Measurements from ENCODE around the gene RHBDD1. TPM values are rescaled to one million over a fixed set of nuclear protein-coding genes. Genes with fewer than 3 reads are reported as not detected.

RHBDD1 gene
- total RNA-seq, 2 experiments from 2014 or later: 23.4 to 29.5 TPM

DNA sequence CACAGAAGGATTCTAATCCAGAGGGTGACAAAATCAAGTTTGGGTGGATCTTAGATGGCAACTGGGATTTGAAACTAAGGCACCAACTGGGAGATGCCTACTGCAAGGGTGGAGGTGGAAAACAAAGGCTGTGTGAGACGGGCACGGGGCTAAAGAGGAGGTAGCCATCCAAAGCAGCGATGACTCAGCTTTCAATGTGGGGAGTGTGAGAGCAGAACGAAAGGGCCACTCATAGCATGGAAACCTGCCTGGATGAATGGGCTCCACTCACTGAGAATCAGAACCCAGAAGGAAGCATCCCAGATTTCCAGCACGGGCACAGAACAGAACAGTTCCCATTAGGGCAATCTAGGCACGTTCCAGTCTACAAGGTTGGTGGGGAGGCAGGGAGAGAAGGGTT, 168.6 kb downstream of the RHBDD1 start:
- H3K4me3 Mint-ChIP-seq: no peak overlapping the region
- ChIA-PET POLR2A (no interaction called here), CTCF (no interaction called here)
- H3K9me3 Mint-ChIP-seq (ENCODE audit: insufficient read depth): no peaks in the 10 kb centered on the region
- no peak for ATAC-seq
- H3K36me3 Mint-ChIP-seq (ENCODE audit: low read depth): peaks cover 8% of the 10 kb centered on the region
- H3K4me1 Mint-ChIP-seq (ENCODE audit: low read depth): no peaks in the 10 kb centered on the region
- H3K27me3 Mint-ChIP-seq (ENCODE audit: low read depth): no peaks in the 10 kb centered on the region
- no peak overlapping the region for H3K27ac Mint-ChIP-seq
- no peak for DNase-seq

DNA sequence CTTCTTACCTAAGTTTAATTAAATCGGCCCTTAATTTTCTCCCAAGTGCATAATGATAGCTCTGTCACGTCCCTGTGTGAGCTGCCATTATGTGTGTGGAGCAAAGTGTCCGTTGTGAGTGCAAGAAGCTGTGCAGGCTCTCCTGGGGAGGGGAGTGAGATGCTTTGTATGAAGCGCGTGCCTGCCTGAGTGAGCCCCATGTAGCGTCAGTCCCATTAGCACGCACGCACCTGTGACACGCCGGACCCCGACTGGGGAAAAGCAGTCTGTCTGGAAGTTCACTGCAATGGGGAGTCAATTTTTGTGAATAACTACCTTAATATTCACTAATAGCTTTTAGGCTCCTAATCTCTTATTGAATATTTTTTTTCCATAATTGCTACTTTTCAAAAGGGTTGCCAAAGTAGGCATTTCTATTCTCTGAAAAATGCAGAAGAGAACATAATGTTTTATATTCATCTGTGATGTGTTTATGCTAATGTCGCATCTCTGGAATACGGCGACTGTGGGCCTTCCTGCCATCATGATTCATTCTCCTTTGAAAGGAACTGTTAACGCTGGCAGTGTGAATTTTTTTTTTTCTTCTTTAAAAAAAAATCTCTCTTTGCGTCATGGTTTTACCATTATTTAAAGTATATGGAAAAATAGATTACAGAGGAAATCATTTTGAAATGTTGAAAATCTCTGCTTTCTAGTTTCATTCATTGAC, 170.5 kb downstream of the RHBDD1 start:
- Mint-ChIP-seq H3K27me3 (ENCODE audit: low read depth) (no peaks in the 10 kb centered on the region), H3K9me3 (ENCODE audit: insufficient read depth) (no peaks in the 10 kb centered on the region), H3K4me3 (no peak overlapping the region), H3K4me1 (ENCODE audit: low read depth) (no peaks in the 10 kb centered on the region), H3K27ac (no peak overlapping the region), H3K36me3 (ENCODE audit: low read depth) (no peaks in the 10 kb centered on the region)
- ATAC-seq (no peak), DNase-seq (no peak)
- ChIA-PET POLR2A (no interaction called here), CTCF (no interaction called here)

DNA sequence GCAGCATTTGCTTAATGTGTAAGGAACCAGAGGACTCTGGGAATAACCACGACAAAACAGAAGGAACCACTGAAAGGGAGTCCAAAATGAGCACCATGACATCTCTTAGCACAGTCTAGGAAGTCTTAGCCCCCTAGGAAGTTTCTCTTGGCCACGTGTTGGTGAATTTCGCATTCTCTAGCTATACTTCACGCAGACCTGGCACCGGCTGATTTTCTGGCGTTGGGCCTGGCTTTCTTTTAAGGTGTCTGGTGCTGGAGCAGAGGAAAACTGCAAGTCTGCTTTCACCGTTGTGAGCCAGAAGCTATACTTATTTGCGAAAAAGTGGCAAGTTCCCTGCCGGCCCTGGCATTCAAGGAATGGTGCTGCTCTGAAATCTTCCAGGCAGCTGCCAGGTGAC, 171.3 kb downstream of the RHBDD1 start:
- Mint-ChIP-seq H3K4me3 (no peak overlapping the region), H3K27me3 (ENCODE audit: low read depth) (no peaks in the 10 kb centered on the region), H3K9me3 (ENCODE audit: insufficient read depth) (no peaks in the 10 kb centered on the region), H3K27ac (no peak overlapping the region), H3K4me1 (ENCODE audit: low read depth) (no peaks in the 10 kb centered on the region), H3K36me3 (ENCODE audit: low read depth) (no peaks in the 10 kb centered on the region)
- DNase-seq: no peak
- ChIA-PET POLR2A (no interaction called here), CTCF (no interaction called here)
- ATAC-seq: no peak

DNA sequence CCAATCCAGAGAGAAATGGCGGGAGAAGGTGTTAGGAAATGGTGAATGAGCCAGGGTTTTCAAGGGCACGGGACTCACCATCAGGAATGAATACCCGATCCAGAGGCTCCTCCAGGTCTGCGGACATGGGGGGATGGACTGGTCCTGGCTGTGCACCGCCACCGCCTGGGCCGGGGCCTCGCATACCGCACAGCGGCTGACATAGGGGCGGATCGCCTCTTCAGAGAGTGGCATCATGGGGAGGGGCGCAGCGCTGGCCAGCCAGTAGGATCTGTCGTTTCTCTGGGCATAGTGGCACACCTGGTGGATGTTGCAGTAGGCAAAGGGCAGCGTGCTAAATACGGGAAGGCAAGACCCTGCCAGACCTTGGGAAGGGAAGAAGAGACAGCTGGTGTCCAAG, 172.1 kb downstream of the RHBDD1 start:
- Mint-ChIP-seq H3K4me3 (no peak overlapping the region), H3K9me3 (ENCODE audit: insufficient read depth) (no peaks in the 10 kb centered on the region), H3K4me1 (ENCODE audit: low read depth) (no peaks in the 10 kb centered on the region), H3K36me3 (ENCODE audit: low read depth) (no peaks in the 10 kb centered on the region), H3K27ac (no peak overlapping the region), H3K27me3 (ENCODE audit: low read depth) (no peaks in the 10 kb centered on the region)
- POLR2A ChIA-PET: no interaction called here
- DNase-seq (no peak), ATAC-seq (no peak)
- CTCF ChIA-PET: no interaction called here

DNA sequence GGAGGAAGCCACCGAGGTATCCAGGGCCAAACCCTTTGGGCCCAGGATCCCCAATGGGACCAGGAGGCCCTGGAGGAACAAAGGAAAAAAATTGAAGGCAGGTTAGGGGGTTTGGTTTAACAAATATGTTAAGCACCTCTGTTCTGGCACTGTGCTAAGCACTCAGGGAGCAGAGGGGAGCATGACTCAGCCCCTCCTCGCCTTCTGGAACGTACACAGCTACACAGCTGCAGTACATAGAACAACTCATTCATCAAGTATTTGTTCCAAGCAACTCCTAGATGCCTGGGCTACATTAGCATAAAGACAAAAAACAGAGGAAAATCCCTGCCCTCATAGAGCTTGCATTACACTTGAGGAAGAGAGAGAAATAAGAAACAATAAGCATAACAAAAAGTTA, 174.6 kb downstream of the RHBDD1 start:
- Mint-ChIP-seq H3K9me3 (ENCODE audit: insufficient read depth) (no peaks in the 10 kb centered on the region), H3K4me3 (no peak overlapping the region), H3K36me3 (ENCODE audit: low read depth) (no peaks in the 10 kb centered on the region), H3K27ac (no peak overlapping the region), H3K27me3 (ENCODE audit: low read depth) (no peaks in the 10 kb centered on the region), H3K4me1 (ENCODE audit: low read depth) (no peaks in the 10 kb centered on the region)
- DNase-seq (no peak), ATAC-seq (no peak)
- ChIA-PET CTCF (no interaction called here), POLR2A (interaction anchor here (0.6 kb wide), 1 partner anchor 662 kb away, joined by 3 read pairs; no protein-coding TSS in a partner anchor)

DNA sequence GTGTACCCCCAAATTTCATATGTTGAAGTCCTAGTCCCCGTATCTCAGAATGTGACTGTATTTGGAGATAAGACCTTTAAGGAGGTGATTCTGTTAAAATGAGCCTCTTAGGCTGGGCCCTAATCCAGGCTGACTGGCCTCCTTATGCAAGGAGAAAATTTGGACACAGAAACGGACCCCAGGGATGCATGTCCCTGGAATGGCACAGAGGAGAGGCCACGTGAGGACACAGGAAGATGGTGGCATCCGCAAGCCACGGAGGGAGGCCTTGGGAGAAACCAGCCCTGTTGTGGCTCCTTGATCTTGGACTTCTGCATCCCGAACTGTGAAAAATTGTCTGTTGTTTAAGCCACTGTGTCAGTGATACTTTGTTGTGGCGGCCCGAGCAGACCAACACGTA, 177.5 kb downstream of the RHBDD1 start:
- Mint-ChIP-seq H3K27me3 (ENCODE audit: low read depth) (no peaks in the 10 kb centered on the region), H3K9me3 (ENCODE audit: insufficient read depth) (no peaks in the 10 kb centered on the region), H3K4me1 (ENCODE audit: low read depth) (no peaks in the 10 kb centered on the region), H3K36me3 (ENCODE audit: low read depth) (no peaks in the 10 kb centered on the region), H3K4me3 (no peak overlapping the region), H3K27ac (no peak overlapping the region)
- DNase-seq (no peak), ATAC-seq (no peak)
- ChIA-PET CTCF (no interaction called here), POLR2A (no interaction called here)

DNA sequence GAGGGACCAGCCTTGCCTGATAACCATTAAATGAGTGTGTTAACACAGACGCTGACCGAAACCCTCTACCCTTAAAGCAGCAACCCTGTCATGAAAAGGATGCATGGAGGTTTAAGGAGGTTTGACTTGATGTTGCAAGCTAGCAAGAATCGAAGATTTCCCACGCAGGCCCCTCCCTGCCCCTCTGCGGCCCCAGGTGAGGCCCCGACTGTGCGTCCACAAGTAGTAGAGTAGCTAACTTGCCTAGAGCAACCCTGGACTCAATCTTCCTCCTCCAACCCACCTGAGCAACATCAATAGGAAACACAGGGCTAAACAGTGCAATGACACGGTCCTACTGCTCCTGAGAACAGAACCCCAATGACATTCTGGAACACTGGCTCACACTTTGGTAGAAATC, 178.0 kb downstream of the RHBDD1 start:
- DNase-seq (no peak), ATAC-seq (no peak)
- Mint-ChIP-seq H3K4me1 (ENCODE audit: low read depth) (no peaks in the 10 kb centered on the region), H3K27ac (no peak overlapping the region), H3K4me3 (no peak overlapping the region), H3K27me3 (ENCODE audit: low read depth) (no peaks in the 10 kb centered on the region), H3K9me3 (ENCODE audit: insufficient read depth) (no peaks in the 10 kb centered on the region), H3K36me3 (ENCODE audit: low read depth) (no peaks in the 10 kb centered on the region)
- POLR2A ChIA-PET: no interaction called here
- CTCF ChIA-PET: no interaction called here

DNA sequence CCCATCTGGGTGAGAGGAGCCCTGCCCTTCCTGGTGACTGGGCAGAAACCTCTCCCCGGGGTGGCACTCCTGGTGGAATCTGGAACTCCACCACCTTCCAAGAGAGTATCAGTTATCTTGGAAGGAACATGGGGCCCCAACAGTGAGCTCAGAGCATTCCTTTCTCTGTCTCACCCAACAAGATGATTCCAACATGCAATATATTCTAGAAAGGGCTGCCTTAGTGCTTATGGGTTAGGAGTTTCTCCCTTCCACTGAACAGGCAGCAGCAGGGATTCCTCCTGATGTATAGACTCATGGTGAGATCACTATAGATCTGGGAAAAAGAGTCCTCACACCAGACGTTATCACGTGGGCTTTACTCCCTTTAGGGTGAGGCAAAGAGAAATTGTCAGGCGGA, 181.0 kb downstream of the RHBDD1 start:
- Mint-ChIP-seq H3K9me3 (ENCODE audit: insufficient read depth) (no peaks in the 10 kb centered on the region), H3K36me3 (ENCODE audit: low read depth) (no peaks in the 10 kb centered on the region), H3K27ac (no peak overlapping the region), H3K27me3 (ENCODE audit: low read depth) (no peaks in the 10 kb centered on the region), H3K4me1 (ENCODE audit: low read depth) (no peaks in the 10 kb centered on the region), H3K4me3 (no peak overlapping the region)
- ATAC-seq (no peak), DNase-seq (no peak)
- ChIA-PET POLR2A (no interaction called here), CTCF (no interaction called here)

DNA sequence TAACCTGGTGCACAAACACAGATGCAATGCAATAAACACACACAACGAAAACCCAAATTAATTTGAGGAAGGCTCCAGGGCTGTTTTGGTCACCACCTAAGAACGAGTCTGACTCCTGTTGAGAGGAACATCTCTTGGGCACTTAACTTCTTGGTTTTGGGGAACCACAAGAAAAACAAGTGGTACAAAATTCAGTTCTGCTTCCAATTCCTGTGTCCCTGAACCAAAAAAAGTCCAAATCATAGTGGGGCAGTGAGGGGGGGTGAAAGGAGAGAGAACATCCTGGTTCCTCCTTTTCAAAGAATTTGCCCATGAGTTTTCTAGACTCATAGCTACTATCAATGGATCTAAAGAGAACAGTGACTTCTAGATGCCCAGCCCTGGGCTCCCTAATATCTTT, 184.6 kb downstream of the RHBDD1 start:
- Mint-ChIP-seq H3K4me3 (no peak overlapping the region), H3K27ac (no peak overlapping the region), H3K36me3 (ENCODE audit: low read depth) (no peaks in the 10 kb centered on the region), H3K9me3 (ENCODE audit: insufficient read depth) (no peaks in the 10 kb centered on the region), H3K4me1 (ENCODE audit: low read depth) (no peaks in the 10 kb centered on the region), H3K27me3 (ENCODE audit: low read depth) (no peaks in the 10 kb centered on the region)
- DNase-seq (no peak), ATAC-seq (no peak)
- POLR2A ChIA-PET: no interaction called here
- CTCF ChIA-PET: interaction anchor here (1.3 to 1.4 kb wide), 2 partner anchors 11 to 13 kb away, joined by 3 to 5 read pairs; no protein-coding TSS in a partner anchor

DNA sequence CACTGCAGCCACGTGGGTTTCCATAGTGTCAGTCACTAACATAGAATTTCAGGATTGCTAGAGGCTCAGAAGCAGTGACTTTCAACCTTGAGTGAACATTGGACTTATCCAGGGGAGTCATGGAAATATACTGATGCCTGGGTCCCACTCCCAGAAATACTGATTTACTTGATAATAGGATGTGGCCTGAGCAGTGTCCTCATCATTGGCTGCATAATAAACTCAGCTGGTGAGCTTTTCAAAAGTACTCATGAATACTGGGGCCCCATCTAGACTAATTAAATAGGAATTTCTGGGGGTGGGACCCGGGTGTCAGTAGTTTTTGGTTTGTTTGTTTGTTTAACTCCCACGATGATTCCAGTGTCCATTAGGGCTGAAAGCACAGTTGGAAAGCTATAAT, 186.8 kb downstream of the RHBDD1 start:
- Mint-ChIP-seq H3K4me1 (ENCODE audit: low read depth) (no peaks in the 10 kb centered on the region), H3K27me3 (ENCODE audit: low read depth) (no peaks in the 10 kb centered on the region), H3K4me3 (no peak overlapping the region), H3K36me3 (ENCODE audit: low read depth) (no peaks in the 10 kb centered on the region), H3K27ac (no peak overlapping the region), H3K9me3 (ENCODE audit: insufficient read depth) (no peaks in the 10 kb centered on the region)
- ChIA-PET CTCF (no interaction called here), POLR2A (no interaction called here)
- DNase-seq (no peak), ATAC-seq (no peak)

DNA sequence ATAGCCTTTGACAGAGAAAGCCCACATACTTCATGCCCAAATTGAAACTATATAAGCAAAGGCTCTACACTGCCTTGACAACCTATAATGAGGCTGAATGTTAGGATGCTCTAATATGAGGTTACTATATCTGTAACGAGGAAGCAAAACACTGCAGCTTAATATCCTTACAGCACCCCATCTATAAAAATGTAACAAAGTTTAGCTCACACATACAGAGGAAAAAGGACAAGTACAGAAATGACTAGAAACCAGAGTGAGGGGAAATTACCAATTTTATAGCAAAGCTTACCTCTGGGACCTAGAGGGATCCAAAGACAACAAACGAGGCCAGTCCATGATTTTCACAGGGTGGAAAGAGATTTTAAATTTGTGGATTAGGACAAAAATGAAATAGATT, 189.7 kb downstream of the RHBDD1 start:
- ATAC-seq (no peak), DNase-seq (no peak)
- H3K4me1 Mint-ChIP-seq (ENCODE audit: low read depth): no peaks in the 10 kb centered on the region
- H3K9me3 Mint-ChIP-seq (ENCODE audit: insufficient read depth): no peaks in the 10 kb centered on the region
- ChIA-PET CTCF (no interaction called here), POLR2A (no interaction called here)
- peaks cover under 1% of the 10 kb centered on the region for H3K27me3 Mint-ChIP-seq (ENCODE audit: low read depth)
- no peak overlapping the region for H3K27ac Mint-ChIP-seq
- no peak overlapping the region for H3K4me3 Mint-ChIP-seq
- H3K36me3 Mint-ChIP-seq (ENCODE audit: low read depth): no peaks in the 10 kb centered on the region

DNA sequence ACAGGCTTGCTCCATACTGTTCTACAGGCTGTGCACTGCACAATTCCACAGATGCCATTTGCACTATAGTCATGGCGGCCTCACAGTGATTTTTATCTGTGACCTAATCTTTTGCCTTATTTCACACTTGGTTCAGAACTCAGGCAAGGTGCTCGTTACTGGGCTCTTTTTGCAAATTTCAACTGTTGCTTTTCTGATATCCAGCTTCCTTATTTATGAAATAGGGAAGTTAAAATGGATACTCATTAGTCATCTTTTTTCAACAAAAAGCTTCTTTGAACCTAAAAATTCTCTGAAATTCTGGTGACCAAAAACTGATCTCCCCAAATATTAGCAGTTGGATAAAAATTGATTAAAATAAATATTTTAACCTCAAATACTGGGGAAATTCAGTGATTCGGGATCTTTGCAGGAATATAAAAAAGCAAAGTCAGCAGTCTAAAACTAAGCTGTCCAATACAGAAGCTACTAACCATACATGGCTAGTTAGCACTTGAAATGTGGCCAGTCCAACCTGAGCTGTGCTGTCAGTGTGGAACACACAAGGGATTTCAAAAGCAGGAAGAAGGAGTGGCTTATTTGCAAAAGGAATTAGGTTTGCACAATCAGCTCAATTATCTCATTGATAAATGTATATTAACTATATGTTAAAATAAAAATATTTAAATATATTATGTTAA, 193.7 kb downstream of the RHBDD1 start:
- ChIA-PET CTCF (no interaction called here), POLR2A (no interaction called here)
- H3K4me1 Mint-ChIP-seq (ENCODE audit: low read depth): peaks cover 3% of the 10 kb centered on the region
- H3K4me3 Mint-ChIP-seq: no peak overlapping the region
- H3K9me3 Mint-ChIP-seq (ENCODE audit: insufficient read depth): no peaks in the 10 kb centered on the region
- H3K27me3 Mint-ChIP-seq (ENCODE audit: low read depth): peaks cover 10% of the 10 kb centered on the region
- H3K36me3 Mint-ChIP-seq (ENCODE audit: low read depth): no peaks in the 10 kb centered on the region
- H3K27ac Mint-ChIP-seq: no peak overlapping the region
- DNase-seq: no peak
- ATAC-seq: no peak

DNA sequence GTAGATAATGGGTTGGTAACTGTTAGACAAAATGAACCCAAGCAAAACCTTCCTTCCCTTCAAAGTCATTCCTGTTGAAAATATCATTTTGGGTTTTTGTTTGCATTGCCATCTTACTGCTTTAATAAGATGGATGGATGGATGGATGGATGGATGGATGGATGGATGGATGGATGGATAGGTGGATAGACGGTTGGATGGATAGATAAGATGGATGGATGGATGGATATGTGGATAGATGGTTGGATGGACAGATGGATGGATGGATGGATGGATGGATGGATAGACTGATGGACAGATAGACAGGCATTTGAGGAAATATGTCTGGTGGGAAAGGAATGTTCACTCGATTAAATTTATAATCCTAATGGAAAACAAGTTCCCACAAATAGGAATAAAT, 194.9 kb downstream of the RHBDD1 start:
- no peak for DNase-seq
- Mint-ChIP-seq H3K4me1 (ENCODE audit: low read depth) (peaks cover 3% of the 10 kb centered on the region), H3K27me3 (ENCODE audit: low read depth) (peaks cover 16% of the 10 kb centered on the region), H3K4me3 (no peak overlapping the region), H3K36me3 (ENCODE audit: low read depth) (no peaks in the 10 kb centered on the region), H3K9me3 (ENCODE audit: insufficient read depth) (no peaks in the 10 kb centered on the region), H3K27ac (no peak overlapping the region)
- CTCF ChIA-PET: no interaction called here
- POLR2A ChIA-PET: no interaction called here
- ATAC-seq: no peak

Measured in activated CD8-positive, alpha-beta T cell treated with anti-CD3 and anti-CD28 coated beads, Interleukin-2, amount 10 ng/mL, durations not matched to agents 7 days and 5 days (primary cell).